Nucleus accumbens (tissue), 56 donors: Measurements from ENCODE around the gene UNC5CL.
A peak's percentile ranks its signal among the peaks of the same experiment; 100 is the strongest.
"Not testable (repeated sequence)": the region's sequence is repeated elsewhere in the genome, so short reads cannot be mapped to it uniquely, and the experiment has no call there.

ENCODE experiments used
- DNase-seq, 56 donors: peaks; one replicate each; lab custom pipeline; 2025; lab: John Stamatoyannopoulos, UW

The UNC5CL gene

GRCh38 chr6:41014780-41015179 lies 24.2 kb downstream of the UNC5CL start:
- no peak for DNase-seq

GRCh38 chr6:41013466-41014153 lies 25.4 kb downstream of the UNC5CL start:
- no peak for DNase-seq

GRCh38 chr6:41011673-41012072 lies 27.3 kb downstream of the UNC5CL start:
- no peak for DNase-seq

GRCh38 chr6:41009669-41010068 lies 29.4 kb downstream of the UNC5CL start:
- DNase-seq = no peak

- no peak for DNase-seq
These were observed 31.0 kb downstream of the UNC5CL start for GRCh38 chr6:41008011-41008410.

GRCh38 chr6:41006980-41007379 lies 32.0 kb downstream of the UNC5CL start:
- DNase-seq = not testable (repeated sequence)

- DNase-seq = peak in 3 of 56 donors; percentile 2 to 9 (median 6)
These were observed 32.8 kb downstream of the UNC5CL start for GRCh38 chr6:41006217-41006616.

GRCh38 chr6:41002168-41002567 lies 36.9 kb downstream of the UNC5CL start:
- DNase-seq = no peak

- DNase-seq = no peak
These were observed 38.8 kb downstream of the UNC5CL start for GRCh38 chr6:41000248-41000647.

GRCh38 chr6:40999569-40999968 lies 39.5 kb downstream of the UNC5CL start:
- DNase-seq = peak in 5 of 56 donors; percentile 2 to 27 (median 6)

GRCh38 chr6:40998661-40999060 lies 40.4 kb downstream of the UNC5CL start:
- DNase-seq = no peak

- DNase-seq = peak in 1 of 56 donors; percentile 5
These were observed 41.6 kb downstream of the UNC5CL start for GRCh38 chr6:40997234-40997957.

- peak in 1 of 56 donors; percentile 9 for DNase-seq
These were observed 42.3 kb downstream of the UNC5CL start for GRCh38 chr6:40996591-40997233.

- no peak for DNase-seq
These were observed 46.3 kb downstream of the UNC5CL start for GRCh38 chr6:40992746-40993145.

- no peak for DNase-seq
These were observed 48.7 kb downstream of the UNC5CL start for GRCh38 chr6:40990301-40990700.

- no peak for DNase-seq
These were observed 49.5 kb downstream of the UNC5CL start for GRCh38 chr6:40989204-40990169.

GRCh38 chr6:40988634-40989033 lies 50.4 kb downstream of the UNC5CL start:
- DNase-seq = no peak

GRCh38 chr6:40986921-40987819 lies 51.9 kb downstream of the UNC5CL start:
- no peak for DNase-seq

- no peak for DNase-seq
These were observed 52.7 kb downstream of the UNC5CL start for GRCh38 chr6:40986364-40986763.
